ENCODE measurements around the gene KIF5A. TPM values are rescaled to one million over a fixed set of nuclear protein-coding genes. Genes with fewer than 3 reads are reported as not detected.

The KIF5A gene
- total and polyA plus RNA-seq, 7 donors, result 0.01 to 0.21 (median 0.09) TPM; not detected in 1

- no peaks in the 10 kb centered on the region for H3K9me3 ChIP-seq
- intact Hi-C loops (cut with DNase I), result no loop called here
- DNase-seq (no peak), ATAC-seq (no peak)
- no peaks in the 10 kb centered on the region for H3K36me3 ChIP-seq (ENCODE audit: insufficient read depth in 1 of 2, low read depth in 1 of 2)
- H3K27ac ChIP-seq, result no peak overlapping the region
- TF ChIP-seq, protein P1, sequence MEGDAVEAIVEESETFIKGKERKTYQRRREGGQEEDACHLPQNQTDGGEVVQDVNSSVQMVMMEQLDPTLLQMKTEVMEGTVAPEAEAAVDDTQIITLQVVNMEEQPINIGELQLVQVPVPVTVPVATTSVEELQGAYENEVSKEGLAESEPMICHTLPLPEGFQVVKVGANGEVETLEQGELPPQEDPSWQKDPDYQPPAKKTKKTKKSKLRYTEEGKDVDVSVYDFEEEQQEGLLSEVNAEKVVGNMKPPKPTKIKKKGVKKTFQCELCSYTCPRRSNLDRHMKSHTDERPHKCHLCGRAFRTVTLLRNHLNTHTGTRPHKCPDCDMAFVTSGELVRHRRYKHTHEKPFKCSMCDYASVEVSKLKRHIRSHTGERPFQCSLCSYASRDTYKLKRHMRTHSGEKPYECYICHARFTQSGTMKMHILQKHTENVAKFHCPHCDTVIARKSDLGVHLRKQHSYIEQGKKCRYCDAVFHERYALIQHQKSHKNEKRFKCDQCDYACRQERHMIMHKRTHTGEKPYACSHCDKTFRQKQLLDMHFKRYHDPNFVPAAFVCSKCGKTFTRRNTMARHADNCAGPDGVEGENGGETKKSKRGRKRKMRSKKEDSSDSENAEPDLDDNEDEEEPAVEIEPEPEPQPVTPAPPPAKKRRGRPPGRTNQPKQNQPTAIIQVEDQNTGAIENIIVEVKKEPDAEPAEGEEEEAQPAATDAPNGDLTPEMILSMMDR (IDR thresholded peaks at IDR 0.05), result no peak
- no peak overlapping the region for H3K4me3 ChIP-seq
- no peaks in the 10 kb centered on the region for H3K4me1 ChIP-seq
- WGBS, 3 donors, result 74 to 81% (median 75%) methylated on average over 12 of the region's 12 CpGs
- peaks cover 0 to 10% (median 0%) of the 10 kb centered on the region in 3 donors for H3K27me3 ChIP-seq (ENCODE audit: insufficient read depth in 3 of 3, low read length in 2 of 3)
Measured at GRCh38 chr12:57575771-57576612, 26.1 kb downstream of the KIF5A start.

DNA sequence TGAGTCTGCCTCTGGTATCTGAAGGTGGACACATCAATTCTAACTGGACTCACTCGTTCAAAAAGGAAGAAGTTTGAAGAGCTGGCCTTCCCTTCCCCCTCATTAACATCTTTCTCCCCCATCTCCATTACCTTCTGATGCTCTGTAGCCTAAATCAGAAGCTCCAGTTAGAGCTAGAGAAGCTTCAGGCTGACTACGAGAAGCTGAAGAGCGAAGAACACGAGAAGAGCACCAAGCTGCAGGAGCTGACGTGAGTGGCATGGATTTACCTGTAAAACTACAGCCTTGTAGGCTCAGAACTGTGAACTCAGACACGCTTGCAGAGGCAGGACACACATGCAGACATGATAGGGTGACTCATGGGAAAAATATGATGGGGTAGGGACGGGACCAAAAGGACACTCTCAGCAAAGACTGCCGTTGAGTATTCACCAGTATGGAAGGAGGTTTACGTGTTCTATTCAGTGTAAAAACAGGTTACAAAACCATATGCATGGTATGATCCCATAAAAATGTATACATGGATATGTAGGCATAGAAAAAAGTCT lies 26.8 kb downstream of the KIF5A start:
- Histone ChIP-seq H3K36me3 (ENCODE audit: insufficient read depth in 1 of 2, low read depth in 1 of 2) (no peaks in the 10 kb centered on the region), H3K27ac (no peak overlapping the region), H3K9me3 (no peaks in the 10 kb centered on the region), H3K4me1 (no peaks in the 10 kb centered on the region), H3K4me3 (no peak overlapping the region), H3K27me3 (ENCODE audit: insufficient read depth in 3 of 3, low read length in 2 of 3) (peaks cover 0 to 9% (median 2%) of the 10 kb centered on the region in 3 donors)
- TF ChIP-seq, protein P1 (IDR thresholded peaks at IDR 0.05), result no peak
- intact Hi-C loops (cut with DNase I), result no loop called here
- DNase-seq, result no peak
- 66 to 73% (median 70%) methylated on average over 9 of the region's 9 CpGs for WGBS, 3 donors
- no peak for ATAC-seq

- H3K4me3 ChIP-seq, result no peak overlapping the region
- H3K27ac ChIP-seq, result no peak overlapping the region
- WGBS, 3 donors, result 79 to 86% (median 84%) methylated on average over 12 of the region's 12 CpGs
Measured at GRCh38 chr12:57577981-57578758, 28.3 kb downstream of the KIF5A start.

DNA sequence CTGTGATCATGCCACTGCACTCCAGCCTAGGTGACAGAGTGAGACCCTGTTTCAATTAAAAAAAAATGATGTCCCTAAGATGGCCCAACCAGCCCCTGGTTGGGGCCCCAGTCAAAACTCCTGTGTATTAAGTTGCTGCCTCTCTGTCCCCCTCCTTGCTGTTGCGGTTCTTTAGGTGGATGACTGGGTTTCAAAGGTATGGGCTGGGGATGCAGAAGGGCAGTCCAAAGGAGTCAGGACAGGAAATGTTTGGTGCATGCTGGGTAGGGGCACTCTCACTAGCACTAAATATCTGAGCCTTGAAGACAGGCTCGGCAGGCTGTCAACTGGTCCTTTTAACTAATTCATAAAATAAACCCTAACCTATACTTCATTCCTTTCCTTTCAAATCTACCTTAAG lies 29.2 kb downstream of the KIF5A start:
- H3K4me3 ChIP-seq, result no peak overlapping the region
- WGBS, 3 donors, result 72 to 83% (median 74%) methylated on average over 2 of the region's 2 CpGs
- no peak for ATAC-seq
- H3K9me3 ChIP-seq, result no peaks in the 10 kb centered on the region
- no peaks in the 10 kb centered on the region for H3K36me3 ChIP-seq (ENCODE audit: insufficient read depth in 1 of 2, low read depth in 1 of 2)
- intact Hi-C loops (cut with DNase I), result no loop called here
- no peak for DNase-seq
- peaks cover 0 to 10% (median 2%) of the 10 kb centered on the region in 3 donors for H3K27me3 ChIP-seq (ENCODE audit: insufficient read depth in 3 of 3, low read length in 2 of 3)
- no peaks in the 10 kb centered on the region for H3K4me1 ChIP-seq
- TF ChIP-seq, protein P1 (IDR thresholded peaks at IDR 0.05), result no peak
- H3K27ac ChIP-seq, result no peak overlapping the region

More at GRCh38 chr12:57577981-57578758, 28.3 kb downstream of the KIF5A start:
- ATAC-seq (no peak), DNase-seq (no peak)
- TF ChIP-seq, protein P1 (IDR thresholded peaks at IDR 0.05), result no peak
- intact Hi-C loops (cut with DNase I), result no loop called here
- Histone ChIP-seq H3K27me3 (ENCODE audit: insufficient read depth in 3 of 3, low read length in 2 of 3) (peaks cover 0 to 10% (median 2%) of the 10 kb centered on the region in 3 donors), H3K36me3 (ENCODE audit: insufficient read depth in 1 of 2, low read depth in 1 of 2) (no peaks in the 10 kb centered on the region), H3K9me3 (no peaks in the 10 kb centered on the region), H3K4me1 (no peaks in the 10 kb centered on the region)
